Measurements from ENCODE around the gene NLRP2B.
"Not testable (repeated sequence)": the region's sequence is repeated elsewhere in the genome, so short reads cannot be mapped to it uniquely, and the experiment has no call there.

The NLRP2B gene

GRCh38 chrX:57680160-57680559 lies at the start of gene NLRP2B:
Gene NLRP2B (minus strand): TSS chrX:57680260.
- in situ Hi-C loops (cut with MboI; ENCODE audit: low sequenced_read_pairs), result no loop called here

GRCh38 chrX:57725995-57726394 lies 45.9 kb upstream of the NLRP2B start:
- in situ Hi-C loops (cut with MboI; ENCODE audit: low sequenced_read_pairs), result not testable (repeated sequence)

- in situ Hi-C loops (cut with MboI; ENCODE audit: low sequenced_read_pairs), result no loop called here
Measured at GRCh38 chrX:57681341-57681740, 1.3 kb upstream of the NLRP2B start.

DNA sequence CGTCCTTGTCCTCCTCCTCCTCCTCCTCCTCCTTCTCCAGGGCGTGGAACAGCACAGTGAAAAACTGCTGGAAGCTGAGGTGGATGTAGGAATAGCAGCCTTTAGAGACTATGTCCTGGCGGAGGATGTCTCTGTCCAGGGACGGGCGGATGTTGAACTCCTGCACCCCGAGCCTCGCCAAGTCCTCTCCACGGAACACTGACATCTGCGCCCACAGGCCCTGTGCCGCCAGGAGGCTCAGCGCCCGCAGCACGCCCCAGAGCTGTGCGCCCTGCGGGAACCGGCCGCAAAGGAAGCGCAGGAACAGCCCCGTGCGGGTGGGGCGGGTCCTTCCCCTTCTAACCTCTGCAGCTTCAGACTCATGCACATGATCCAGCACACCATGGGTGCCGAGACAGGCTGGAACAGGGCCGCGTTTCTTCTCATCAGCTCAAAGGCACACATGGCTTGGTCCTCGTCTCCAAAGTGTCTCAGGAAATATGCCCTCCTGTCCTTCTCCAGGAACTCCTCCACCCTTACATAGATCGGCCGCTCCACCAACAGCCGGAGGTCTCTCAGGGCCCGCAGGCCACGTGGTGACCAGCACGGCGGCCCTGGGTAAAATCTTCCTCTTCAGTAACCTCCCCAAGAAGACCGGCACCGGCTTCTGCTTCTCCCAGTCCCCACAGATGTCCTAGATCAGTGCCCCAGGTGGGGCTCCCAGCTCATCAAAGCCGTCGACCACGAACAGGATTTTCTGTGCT lies 1.2 kb downstream of the NLRP2B start:
- in situ Hi-C loops (cut with MboI; ENCODE audit: low sequenced_read_pairs), result no loop called here

- in situ Hi-C loops (cut with MboI; ENCODE audit: low sequenced_read_pairs), result no loop called here
Measured at GRCh38 chrX:57677132-57677858, 2.8 kb downstream of the NLRP2B start.

GRCh38 chrX:57675320-57675719 lies 4.7 kb downstream of the NLRP2B start:
- in situ Hi-C loops (cut with MboI; ENCODE audit: low sequenced_read_pairs), result no loop called here

GRCh38 chrX:57674861-57675260 lies 5.2 kb downstream of the NLRP2B start:
- in situ Hi-C loops (cut with MboI; ENCODE audit: low sequenced_read_pairs), result no loop called here

DNA sequence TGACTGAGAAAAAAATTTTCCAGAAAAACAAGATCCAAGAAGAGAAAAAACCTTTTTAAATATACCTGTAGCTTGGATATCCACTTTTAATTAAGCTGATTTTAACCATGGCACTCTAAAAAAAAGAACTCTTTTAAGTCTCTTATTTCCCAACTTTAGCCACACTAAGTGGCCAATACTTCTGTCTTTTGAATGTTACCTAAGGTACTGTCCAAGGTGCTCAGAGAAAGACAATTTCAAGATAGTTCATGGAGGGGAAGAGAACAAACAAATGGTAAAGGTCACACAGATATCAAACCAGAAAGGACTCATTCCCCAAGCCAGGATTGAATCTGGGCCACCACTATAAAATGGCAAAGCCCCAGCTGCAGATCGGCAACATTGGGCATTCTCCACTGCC lies 10.1 kb downstream of the NLRP2B start:
- in situ Hi-C loops (cut with MboI; ENCODE audit: low sequenced_read_pairs), result no loop called here

DNA sequence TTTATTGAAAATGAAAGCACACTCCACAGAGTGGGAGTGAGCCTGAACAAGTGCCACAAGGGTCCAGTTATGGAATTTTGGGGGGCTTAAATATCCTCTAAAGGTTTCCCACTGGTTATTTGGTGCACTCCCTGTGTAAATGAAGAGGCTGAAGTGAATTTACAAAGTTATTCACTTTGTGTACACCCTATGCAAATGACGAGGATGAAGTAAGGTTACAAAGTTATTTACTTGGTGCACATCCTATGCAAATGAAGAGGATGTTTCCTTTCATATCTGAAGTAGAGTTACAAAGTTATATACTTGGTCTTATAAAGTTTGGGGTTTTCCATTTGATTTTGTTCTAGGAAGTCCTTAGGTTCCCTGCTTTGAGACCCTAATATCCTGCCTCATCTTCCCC lies 13.1 kb downstream of the NLRP2B start:
- in situ Hi-C loops (cut with MboI; ENCODE audit: low sequenced_read_pairs), result no loop called here

- in situ Hi-C loops (cut with MboI; ENCODE audit: low sequenced_read_pairs), result no loop called here
Measured at GRCh38 chrX:57655065-57655464, 25.0 kb downstream of the NLRP2B start.

GRCh38 chrX:57652705-57653104 lies 27.4 kb downstream of the NLRP2B start:
- in situ Hi-C loops (cut with MboI; ENCODE audit: low sequenced_read_pairs), result no loop called here

- in situ Hi-C loops (cut with MboI; ENCODE audit: low sequenced_read_pairs), result no loop called here
Measured at GRCh38 chrX:57651169-57651919, 28.7 kb downstream of the NLRP2B start.

DNA sequence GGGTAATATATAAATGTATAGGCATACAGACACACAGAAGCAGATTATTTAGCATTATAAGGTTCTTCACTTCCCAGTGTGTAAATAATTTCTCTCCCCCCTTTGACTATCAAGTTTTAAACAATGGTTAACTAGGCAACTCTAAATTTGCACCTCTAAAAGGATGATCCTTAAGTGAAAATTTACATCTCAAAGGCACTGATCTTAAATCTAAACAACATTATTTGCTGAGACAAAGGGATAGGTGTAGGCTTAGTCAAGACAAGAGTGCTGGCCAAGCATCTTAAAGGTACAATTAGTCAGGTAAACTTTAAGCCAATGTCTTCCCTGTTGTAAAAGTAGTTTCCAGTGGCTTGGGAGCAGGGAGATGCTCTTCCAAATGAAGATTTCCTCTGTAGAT lies 33.0 kb downstream of the NLRP2B start:
- in situ Hi-C loops (cut with MboI; ENCODE audit: low sequenced_read_pairs), result no loop called here

DNA sequence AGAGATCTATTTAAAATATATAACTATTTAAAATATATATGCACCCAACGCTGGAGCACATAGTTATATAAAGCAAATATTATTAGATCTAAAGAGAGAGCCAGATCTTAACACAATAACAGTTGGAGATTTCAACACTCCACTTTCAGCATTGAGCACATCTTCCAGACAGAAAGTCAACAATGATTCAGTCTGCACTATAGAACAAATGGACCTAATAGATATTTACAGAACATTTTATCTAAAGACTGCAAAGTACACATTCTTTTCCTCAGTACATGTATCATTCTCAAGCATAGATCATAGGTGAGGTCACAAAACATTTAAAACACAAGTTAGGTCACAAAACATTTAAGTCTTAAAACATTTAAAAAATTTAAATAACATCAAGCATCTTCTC lies 36.4 kb downstream of the NLRP2B start:
- in situ Hi-C loops (cut with MboI; ENCODE audit: low sequenced_read_pairs), result no loop called here

- in situ Hi-C loops (cut with MboI; ENCODE audit: low sequenced_read_pairs), result no loop called here
Measured at GRCh38 chrX:57641338-57641737, 38.7 kb downstream of the NLRP2B start.

DNA sequence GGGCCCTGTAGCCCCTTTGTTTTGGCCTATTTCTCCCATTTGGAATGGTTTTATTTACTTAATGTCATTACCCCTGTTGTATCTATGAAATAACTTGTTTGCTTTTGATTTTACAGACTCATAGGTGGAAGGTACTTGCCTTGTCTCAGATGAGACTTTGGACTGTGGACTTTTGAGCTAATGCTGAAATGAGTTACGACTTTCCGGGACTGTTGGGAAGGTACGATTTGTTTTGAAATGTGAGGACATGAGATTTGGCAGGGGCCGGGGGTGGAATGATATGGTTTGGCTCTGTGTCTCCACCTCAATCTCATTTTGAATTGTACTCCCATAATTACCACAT lies 39.4 kb downstream of the NLRP2B start:
- in situ Hi-C loops (cut with MboI; ENCODE audit: low sequenced_read_pairs), result no loop called here

GRCh38 chrX:57629438-57629837 lies 50.6 kb downstream of the NLRP2B start:
- in situ Hi-C loops (cut with MboI; ENCODE audit: low sequenced_read_pairs), result not testable (repeated sequence)
